CD4-positive, alpha-beta T cell treated with Interleukin-10 for 1 hour (primary cell): Measurements from ENCODE around the gene KHDC1L.
"Not testable (repeated sequence)": the region's sequence is repeated elsewhere in the genome, so short reads cannot be mapped to it uniquely, and the experiment has no call there.

Experiments used
- DNase-seq: peaks from one replicate; pipeline ENCODE4 v3.0.0-alpha.2; 2020

Gene KHDC1L, protein sequence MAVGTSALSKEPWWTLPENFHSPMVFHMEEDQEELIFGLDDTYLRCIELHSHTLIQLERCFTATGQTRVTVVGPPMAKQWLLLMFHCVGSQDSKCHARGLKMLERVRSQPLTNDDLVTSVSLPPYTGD

DNA sequence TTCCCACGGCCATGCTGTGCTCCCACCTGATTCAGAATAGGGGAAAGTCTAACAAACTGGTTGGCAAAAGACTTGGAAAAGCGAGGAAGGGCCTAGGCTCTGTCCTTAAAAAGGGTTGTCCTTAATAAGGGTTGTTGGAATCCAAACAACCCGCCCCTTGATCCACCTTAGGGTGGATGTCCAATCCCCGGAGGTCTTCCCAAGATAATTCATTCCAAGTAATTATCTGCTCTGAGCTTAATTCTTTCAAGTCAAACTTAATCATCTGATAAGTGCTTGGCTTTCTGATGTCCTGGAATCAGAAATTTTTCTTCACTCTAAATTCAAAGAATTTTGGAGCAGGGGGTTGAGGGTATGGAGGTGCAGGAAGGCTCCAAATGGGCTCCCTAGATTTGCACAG, at the start of gene KHDC1L:
Gene KHDC1L, minus strand, starts transcription at position 101 of the 400 bp plus-strand sequence. Its CDS starts 88 bp downstream, at position 13.
- no peak for DNase-seq

DNA sequence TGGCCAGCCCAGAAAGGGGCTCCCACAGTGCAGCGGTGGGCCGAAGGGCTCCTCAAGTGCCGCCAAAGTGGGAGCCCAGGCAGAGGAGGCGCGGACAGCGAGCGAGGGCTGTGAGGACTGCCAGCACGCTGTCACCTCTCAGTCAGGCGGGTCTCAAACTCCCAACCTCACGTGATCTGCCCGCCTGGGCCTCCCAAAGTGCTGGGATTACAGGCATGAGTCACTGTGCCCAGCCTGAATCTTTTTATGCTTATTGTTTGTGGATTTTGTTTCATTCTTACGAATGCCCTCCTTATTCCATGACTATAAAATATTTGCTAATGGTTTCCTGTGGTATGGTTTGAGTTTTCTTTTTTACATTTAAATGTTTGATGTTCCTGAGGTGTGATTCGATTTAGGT, 44.0 kb upstream of the KHDC1L start:
- DNase-seq: not testable (repeated sequence)

DNA sequence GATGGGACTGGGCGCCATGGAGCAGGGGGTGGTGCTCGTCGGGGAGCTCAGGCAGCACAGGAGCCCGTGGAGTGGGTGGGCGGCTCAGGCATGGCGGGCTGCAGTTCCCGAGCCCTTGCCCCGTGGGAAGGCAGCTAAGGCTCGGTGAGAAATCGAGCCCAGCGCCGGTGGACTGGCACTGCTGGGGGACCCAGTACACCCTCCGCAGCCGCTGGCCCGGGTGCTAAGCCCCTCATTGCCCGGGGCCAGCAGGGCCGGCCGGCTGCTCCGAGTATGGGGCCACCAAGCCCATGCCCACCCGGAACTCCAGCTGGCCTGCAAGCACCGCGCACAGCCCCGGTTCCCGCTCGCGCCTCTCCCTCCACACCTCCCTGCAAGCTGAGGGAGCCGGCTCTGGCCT, 43.6 kb upstream of the KHDC1L start:
- DNase-seq: not testable (repeated sequence)

DNA sequence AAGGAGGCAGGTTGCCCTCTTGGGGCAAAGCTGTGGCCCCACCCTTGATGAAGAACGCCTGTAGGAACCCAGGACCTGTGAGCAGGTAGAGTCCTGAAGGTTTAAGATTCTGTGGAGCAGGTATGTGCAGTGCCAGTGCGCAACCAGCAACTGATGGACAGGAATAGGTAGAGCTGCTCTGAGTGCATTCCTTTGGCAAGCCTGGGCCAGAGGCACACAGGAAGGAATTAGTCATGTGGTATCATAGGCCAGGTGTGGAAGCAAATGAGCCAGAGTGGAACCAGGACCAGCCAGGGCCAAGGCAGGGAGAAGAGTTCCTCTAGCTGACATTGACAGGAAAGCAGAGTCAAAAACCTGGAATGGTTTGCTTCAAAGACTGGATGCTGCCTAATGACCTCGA, 39.1 kb upstream of the KHDC1L start:
- no peak for DNase-seq

DNA sequence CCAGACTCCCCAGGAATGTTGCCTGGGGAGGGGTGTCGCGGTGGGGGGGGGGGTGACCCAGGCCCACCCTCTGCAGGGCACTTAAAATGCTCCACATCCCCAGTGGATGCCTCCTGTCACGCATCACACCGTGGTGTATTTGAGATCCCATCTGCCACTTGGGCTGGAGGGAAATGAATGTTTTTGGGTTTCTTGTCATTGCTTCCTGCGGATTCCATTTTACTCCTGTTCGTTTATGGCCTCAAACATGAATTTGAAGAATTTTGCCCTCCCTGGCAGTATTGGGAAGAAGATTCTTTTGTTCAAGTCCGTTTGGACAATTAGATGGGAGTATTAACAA, 38.2 kb upstream of the KHDC1L start:
- no peak for DNase-seq

DNA sequence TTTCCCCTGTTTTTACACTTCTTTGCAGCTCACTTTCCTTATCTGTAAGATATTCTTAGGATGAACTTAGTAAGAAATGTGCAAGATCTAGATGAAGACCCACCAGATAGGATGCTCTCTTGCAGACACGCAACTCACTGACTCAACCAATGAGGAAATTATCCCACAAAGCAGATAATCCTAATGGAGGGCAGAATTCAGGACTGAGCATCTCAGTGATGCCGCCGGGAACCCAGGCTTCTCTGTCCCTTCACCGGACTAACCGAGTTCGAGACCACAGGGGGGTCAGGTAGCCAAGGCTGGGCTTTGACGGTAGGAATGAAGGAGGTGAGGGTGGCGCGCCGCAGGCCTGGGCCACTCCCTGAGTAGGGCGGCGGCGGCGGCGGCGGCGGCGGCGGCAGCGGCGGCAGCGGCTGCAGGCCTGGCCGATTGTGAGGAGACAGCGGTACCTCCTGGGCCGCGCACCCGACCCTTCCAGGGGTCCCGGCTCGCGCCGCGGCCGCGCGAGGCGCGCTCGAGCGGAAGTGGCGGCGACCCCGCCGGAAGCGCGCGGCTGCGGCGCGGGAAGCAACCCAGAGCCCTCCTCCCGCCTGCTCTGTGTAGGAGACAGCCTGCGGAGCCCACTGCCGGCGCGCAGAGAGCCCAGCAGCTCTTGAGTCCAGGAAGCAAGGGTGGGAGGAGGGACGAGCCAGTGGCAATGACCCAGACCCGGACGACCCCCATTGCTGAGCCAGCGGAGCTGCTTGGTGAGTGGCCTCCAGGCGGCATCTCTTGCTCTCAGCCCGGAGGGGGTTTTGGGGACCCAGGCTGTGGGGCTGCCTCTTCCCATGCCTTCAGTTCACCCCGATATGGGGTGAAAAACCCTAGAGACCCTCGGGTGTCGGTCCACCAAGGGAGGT, 37.6 kb upstream of the KHDC1L start, which contains the start of gene KHDC1:
Gene KHDC1, minus strand, starts transcription at position 526 of the 899 bp plus-strand sequence. CDS start 20,679 bp downstream, outside the sequence.
- DNase-seq: peak; percentile 67

DNA sequence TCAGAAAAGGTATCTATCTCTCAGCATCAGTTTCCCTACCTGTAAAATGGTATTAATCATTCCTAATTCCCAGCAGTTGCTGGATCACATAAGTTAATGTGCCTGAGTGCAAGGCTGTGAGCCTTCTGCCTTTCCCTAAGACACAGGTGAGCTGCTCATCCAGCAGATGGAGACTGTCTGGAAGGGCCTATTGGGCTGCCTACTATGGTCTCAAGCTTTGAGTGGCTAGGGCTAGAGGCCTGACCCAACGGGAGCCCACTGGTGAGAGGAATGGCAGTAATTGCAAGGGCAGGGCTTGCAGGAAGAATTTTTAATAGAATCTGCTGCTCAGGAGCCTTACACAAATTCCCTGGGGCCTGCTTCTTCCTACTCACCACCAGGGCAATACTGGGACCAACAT, 33.4 kb upstream of the KHDC1L start:
- DNase-seq: no peak

DNA sequence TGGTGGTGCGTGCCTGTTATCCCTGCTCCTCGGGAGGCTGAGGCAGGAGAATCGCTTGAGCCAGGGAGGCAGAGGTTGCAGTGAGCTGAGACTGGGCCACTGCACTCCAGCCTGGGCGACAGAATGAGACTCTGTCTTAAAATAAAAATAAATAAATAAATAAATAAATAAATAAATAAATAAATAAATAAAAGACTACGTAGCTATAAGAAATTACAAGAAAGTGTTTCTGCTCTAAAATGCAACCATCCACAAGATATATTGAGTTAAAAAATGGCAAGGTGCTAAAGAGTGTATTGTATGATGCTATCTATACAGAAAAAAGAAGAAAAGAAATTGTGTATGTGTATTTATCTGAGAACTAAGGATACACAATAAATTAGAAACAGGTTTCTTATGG, 29.0 kb upstream of the KHDC1L start:
- not testable (repeated sequence) for DNase-seq

DNA sequence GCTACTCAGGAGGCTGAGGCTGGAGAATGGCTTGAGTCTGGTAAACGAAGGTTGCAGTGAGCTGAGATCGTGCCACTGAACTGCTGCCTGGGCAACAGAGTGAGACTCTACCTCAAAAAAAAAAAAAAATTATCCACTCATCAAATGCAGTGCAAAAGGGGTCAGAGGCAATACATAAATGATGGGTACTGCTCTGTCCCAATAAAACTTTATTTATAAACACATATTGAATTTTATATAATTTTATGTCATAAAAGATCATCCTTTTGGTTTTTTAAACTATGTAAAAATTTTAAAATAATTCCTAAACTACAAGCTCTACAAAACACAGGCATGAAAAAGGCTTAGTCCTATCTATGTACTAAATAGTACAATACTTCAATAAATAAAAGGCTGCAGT, 27.4 kb upstream of the KHDC1L start:
- no peak for DNase-seq

DNA sequence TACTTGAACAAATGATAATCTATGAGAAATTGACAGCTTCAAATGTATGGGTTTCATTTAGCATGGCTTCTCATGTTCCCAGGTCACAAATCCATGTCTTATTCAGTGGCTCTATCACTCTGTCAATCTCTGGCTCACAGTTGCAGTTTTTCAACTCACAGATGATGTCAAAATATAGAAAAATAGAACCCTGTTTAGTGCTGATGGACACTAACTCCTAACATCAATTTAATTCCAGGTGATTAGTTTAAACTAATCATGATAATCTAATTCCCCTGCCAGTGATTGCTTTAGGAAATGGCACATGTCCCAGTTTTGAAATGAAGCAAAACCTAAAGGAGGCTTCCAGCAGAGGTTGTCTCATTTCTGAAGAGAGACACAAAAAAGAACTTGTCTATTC, 24.7 kb upstream of the KHDC1L start:
- no peak for DNase-seq

DNA sequence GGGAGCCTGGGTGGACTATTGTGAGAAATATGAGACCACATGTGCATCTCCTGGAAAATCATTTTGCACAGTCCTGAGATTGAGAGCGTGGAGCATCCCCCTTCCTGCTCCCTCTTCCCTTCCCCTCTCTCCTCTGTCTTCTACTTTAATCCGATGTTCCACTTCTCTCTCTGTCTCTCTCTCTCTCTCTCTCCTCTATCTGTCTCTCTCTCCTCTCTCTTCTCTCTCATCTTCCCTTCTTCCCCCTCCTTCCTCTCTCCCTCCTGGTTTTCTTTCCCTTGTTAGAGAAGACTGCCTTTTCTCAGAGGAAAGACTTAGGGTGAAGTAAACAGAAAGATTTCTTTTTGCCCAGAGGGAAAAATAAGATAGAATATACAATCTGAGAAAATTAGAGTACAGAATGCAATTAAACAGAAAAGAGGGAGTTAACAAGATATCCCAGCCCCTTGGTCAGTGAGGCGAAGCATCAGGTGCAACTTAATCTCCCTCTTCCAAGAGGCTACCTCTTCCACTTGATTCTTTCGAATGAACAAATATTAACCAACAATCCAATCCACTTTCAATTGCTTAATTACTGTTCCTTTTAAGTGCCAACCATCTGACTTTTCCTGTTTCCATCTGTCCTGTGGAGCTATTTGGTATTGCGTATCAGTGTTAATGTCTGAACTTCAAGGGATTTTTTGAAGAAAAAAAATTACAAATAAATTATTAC, 23.1 kb upstream of the KHDC1L start:
- no peak for DNase-seq

DNA sequence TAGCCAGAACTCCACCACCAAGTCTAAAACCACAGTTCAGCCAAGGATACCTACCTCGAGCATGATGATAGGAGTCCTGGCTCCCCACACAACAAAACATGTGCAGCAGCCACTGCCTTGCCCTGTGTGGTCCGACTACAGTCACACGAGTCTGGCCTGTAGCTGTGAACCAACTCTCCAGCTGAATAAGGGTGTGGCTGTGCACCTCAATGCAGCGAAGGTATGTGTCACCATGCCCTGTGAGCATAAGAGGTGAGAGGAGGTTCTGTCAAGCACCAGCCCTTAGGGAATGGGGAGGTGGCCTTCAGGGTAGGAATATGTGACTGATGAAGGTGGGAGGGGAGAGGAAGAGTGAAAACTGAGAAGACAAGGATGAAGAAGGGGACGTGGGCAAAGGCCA, 16.7 kb upstream of the KHDC1L start:
- DNase-seq: no peak

DNA sequence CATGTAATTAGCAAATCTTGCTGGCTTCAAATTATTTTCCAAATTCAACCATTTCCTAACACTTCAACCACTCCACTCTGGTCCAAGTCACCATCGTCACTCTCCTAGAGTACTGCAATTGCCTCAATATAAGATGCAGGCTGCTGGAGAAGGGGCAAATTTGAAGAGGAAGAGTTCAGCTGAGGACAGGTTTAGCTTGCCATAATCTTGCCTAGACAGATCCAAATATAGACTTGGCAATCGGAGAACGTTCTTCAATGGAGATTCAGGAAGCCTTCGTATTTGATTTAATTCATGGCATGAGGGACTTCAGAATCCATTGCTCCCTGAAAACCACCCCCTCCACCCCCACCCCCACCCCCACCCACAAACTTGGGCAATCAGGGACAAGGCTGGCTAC, 15.4 kb upstream of the KHDC1L start:
- DNase-seq: no peak

DNA sequence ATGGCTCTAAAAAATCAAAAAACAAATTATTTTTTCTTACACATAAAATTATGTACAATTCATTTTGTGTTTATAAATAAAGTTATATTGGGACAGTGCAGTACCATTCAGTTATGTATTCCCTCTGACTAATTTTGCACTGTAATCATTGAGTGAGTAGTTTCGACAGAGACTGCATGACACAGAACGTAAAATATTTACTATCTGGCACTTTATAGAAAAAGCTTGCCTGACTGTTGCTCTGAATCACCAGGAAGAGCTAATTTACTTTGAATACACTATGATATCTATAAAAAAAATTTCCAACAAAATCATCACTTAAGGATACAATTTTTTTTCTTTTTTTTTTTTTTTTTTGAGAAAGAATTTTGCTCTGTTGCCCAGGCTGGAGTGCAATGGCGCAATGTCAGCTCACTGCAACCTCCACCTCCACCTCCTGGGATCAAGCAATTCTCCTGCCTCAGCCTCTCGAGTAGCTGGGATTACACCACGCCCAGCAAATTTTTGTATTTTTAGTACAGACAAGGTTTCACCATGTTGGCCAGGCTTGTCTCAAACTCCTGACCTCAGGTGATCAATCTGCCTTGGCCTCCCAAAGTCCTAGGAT, 11.0 kb upstream of the KHDC1L start:
- DNase-seq: no peak

DNA sequence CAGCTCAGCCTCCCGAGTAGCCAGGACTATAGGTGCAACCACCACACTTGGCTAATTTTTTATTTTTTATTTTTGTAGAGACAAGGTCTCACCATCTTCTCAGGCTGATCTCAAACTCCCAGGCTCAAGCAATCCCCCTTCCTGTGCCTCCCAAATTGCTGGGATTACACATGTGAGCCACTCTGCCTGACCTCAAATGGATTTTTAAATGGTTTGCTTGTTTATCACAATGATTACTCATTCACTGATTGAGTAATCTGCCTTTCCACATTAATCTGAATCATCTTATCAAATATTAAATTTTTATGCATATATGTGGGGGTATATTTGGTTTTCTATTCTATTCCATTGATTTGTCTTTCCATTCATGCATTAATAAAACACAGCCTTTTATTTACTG, 9.4 kb upstream of the KHDC1L start:
- DNase-seq: no peak

DNA sequence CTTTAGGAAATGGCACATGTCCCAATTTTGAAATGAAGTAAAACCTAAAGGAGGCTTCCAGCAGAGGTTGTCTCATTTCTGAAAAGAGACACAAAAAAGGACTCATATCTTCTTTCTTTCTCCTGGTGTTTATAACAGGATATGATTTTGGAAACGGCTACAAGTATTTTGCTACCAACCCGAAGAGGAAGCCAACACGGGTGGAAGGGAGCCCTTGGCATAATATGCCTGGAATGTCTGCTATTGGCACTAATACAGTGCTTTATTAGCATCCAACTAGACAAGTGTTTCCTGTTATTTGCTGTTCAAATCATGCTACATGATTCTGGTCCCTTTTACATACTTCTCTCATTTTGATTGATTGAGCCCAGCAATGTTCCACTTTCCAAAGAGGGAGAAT, 8.7 kb upstream of the KHDC1L start:
- DNase-seq: not testable (repeated sequence)

DNA sequence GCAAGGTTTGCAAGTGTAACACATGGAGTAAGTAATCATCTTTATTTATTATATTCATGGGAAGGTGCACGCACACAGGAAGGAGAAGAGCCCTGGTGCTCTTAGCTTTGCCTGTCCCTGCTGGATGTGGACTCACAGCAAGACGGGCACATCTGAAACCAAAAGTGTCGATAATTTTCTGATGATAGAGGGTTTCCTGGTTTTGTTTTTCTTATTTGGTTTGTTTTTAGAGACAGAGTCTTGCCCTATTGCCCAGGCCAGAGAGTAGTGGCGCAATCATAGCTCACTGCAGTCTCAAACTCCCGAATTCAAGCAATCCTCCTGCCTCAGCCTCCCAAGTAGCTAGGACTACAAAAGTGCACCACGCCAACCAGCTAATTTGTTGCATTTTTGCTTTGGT, 7.8 kb upstream of the KHDC1L start:
- no peak for DNase-seq

DNA sequence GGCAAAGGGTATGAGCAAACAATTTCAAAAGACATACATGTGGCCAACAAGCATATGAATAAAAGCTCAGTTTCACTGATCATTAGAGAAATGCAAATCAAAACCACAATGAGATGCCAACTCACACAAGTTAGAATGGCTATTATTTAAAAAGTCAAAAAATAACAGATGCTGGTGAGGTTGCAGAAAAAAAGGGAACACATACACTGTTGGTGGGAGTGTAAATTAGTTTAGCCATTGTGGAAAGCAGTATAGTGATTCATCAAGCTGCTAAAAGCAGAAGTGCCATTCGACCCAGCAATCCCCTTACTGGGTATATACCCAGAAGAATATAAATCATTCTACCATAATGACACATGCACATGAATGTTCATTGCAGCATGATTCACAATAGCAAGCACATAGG, 6.7 kb upstream of the KHDC1L start:
- no peak for DNase-seq

DNA sequence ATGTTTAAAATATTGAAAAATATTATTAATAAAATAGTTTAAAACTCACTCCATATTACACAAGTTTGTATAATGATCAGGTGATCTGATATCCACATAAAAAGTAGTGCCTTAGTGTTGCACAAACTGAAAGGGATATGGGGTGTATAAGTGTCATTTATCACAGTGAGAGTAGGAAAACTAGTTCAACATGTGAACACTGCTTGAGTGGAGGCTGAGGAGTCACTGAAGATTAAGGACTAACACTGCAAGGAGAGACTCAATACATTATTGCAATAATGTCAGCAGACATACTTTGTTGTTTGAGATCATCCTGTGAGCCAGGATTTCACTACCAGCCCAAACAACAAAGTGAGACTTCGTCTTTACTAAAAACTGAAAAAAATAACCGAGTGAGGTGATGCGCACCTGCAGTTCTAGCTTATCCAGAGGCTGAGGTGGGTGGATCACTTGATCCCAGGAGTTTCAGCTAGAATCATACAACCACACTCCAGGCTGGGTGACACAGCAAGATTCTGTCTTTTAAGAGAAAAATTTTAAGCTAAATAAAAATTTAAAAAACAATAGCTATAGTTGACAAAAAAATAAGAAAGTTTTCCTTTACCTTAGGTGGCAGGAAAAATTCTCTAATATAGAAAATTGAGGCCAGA, 2.4 kb upstream of the KHDC1L start:
- no peak for DNase-seq

DNA sequence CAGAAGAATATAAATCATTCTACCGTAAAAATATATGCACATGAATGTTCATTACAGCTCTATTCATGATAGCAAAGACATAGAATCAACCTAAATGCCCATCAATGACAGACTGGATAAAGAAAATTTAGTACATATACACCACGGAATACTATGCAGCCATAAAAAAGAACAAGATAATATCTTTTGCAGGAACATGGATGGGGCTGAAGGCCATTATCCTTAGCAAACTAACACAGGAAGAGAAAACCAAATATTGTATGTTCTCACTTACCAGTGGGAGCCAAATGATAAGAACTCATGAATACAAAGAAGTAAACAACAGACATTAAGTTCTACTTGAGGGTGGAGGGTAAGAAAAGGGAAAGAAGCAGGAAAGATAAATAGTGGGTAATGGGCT, 8.4 kb downstream of the KHDC1L start:
- DNase-seq: no peak

DNA sequence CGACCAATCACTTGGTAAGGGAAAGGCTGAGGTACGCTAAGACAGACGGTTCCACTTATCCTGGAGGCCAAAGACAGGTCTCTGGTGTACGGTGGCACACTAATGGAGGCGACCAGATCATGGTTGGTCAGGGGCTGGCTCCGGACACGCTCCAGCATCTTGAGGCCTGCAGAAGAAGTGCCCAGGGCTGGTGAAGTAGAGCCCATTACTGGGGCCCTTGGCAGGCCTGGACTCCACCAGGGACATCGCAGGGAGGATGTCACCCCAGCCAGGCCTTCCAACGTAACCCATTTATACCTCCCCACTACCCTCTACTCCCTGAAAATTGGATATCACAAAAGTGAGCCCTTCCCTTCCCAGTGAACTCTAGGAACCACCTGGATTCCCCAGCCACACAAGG, 16.2 kb downstream of the KHDC1L start:
- no peak for DNase-seq

DNA sequence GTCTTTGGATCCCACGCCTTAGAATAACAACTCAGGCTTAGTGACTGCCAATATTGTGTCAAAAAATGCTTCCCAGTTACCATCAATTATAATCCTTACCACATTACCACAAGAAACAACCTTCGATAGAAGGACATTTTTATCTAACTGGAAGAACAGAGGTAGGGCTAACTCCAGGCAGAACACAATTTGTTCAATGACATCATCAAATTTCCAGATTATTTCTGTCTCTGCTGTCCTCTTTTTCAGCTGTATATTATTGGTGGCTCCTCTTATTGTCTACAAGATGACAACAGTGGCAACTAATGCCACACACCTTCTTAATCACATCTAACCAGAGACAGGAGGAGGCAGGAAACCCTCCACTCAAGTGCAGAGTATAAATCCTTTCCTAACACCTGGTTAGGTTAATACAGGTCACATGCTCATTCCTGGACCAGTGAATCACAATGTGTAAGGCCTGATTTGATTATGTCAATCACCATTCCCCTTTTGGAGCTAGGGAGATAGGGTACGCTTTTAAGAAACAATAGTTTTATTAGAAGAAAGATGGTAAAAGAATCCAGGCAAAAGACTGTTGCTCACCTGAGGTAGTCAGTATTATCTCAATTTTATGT, 18.0 kb downstream of the KHDC1L start:
- DNase-seq: no peak

DNA sequence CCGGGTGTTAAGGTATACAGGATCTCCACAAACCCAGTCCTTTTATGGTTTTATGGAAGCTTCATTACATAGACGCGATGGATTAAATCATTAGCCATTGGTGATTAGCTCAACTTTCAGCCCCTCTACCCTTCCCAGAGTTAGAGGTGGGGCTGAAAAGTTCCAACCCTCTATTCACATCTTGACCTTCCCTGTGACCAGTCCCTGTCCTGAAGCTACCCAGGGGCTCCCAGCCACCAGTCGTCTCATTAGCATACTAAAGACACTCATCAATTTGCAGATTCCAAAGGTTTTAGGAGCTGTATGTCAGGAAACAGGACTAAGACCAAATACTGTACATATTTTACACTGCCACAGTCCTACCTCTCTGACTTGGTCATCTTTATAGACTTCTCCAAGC, 21.0 kb downstream of the KHDC1L start:
- DNase-seq: no peak
